Measurements from ENCODE around the gene AFG3L2.

AFG3L2 gene

GRCh38 chr18:12296087-12296403, 81.0 kb downstream of the AFG3L2 start:
- in situ Hi-C loops (cut with HindIII; ENCODE audit: low pct_ligation_motif_present, low sequenced_read_pairs), result loop anchor here (10.0 kb wide), 1 partner anchor 51 kb away; no protein-coding TSS in a partner anchor
- Histone ChIP-seq H3K27ac (peak overlapping the region; percentile 71), H3K4me3 (ENCODE audit: low read depth, low read length) (no peak overlapping the region), H3K27me3 (replicated peaks) (no peaks in the 10 kb centered on the region), H3K36me3 (replicated peaks) (no peaks in the 10 kb centered on the region)
- TF ChIP-seq CTCF (IDR thresholded peaks at IDR 0.05; ENCODE audit: low read depth, low read length, missing control alignments), result no peak
- peak; percentile 60 for DNase-seq

- in situ Hi-C loops (cut with HindIII; ENCODE audit: low pct_ligation_motif_present, low sequenced_read_pairs), result loop anchor here (10.0 kb wide), 1 partner anchor 51 kb away; no protein-coding TSS in a partner anchor
- peak; percentile 56 for DNase-seq
- H3K36me3 ChIP-seq (replicated peaks), result no peaks in the 10 kb centered on the region
- no peaks in the 10 kb centered on the region for H3K27me3 ChIP-seq (replicated peaks)
- no peak for TF ChIP-seq CTCF (IDR thresholded peaks at IDR 0.05; ENCODE audit: low read depth, low read length, missing control alignments)
- H3K27ac ChIP-seq, result peak overlapping the region; percentile 71
- H3K4me3 ChIP-seq (ENCODE audit: low read depth, low read length), result no peak overlapping the region
Observed at GRCh38 chr18:12295389-12296086, 81.5 kb downstream of the AFG3L2 start.

GRCh38 chr18:12293831-12294230, 83.2 kb downstream of the AFG3L2 start:
- in situ Hi-C loops (cut with HindIII; ENCODE audit: low pct_ligation_motif_present, low sequenced_read_pairs), result loop anchor here (10.0 kb wide), 1 partner anchor 49 kb away; no protein-coding TSS in a partner anchor
- no peaks in the 10 kb centered on the region for H3K27me3 ChIP-seq (replicated peaks)

GRCh38 chr18:12291690-12292089, 85.3 kb downstream of the AFG3L2 start:
- Histone ChIP-seq H3K4me3 (ENCODE audit: low read depth, low read length) (no peak overlapping the region), H3K27me3 (replicated peaks) (no peaks in the 10 kb centered on the region), H3K27ac (no peak overlapping the region), H3K36me3 (replicated peaks) (no peaks in the 10 kb centered on the region)
- TF ChIP-seq CTCF (IDR thresholded peaks at IDR 0.05; ENCODE audit: low read depth, low read length, missing control alignments), result no peak
- in situ Hi-C loops (cut with HindIII; ENCODE audit: low pct_ligation_motif_present, low sequenced_read_pairs), result loop anchor here (10.0 kb wide), 1 partner anchor 47 kb away; no protein-coding TSS in a partner anchor
- DNase-seq, result no peak

More at GRCh38 chr18:12293831-12294230, 83.2 kb downstream of the AFG3L2 start:
- no peak for DNase-seq
- no peak overlapping the region for H3K27ac ChIP-seq
- TF ChIP-seq CTCF (IDR thresholded peaks at IDR 0.05; ENCODE audit: low read depth, low read length, missing control alignments), result no peak
- H3K36me3 ChIP-seq (replicated peaks), result no peaks in the 10 kb centered on the region
- no peak overlapping the region for H3K4me3 ChIP-seq (ENCODE audit: low read depth, low read length)

GRCh38 chr18:12291161-12291560, 85.9 kb downstream of the AFG3L2 start:
- TF ChIP-seq CTCF (IDR thresholded peaks at IDR 0.05; ENCODE audit: low read depth, low read length, missing control alignments), result no peak
- Histone ChIP-seq H3K27me3 (replicated peaks) (no peaks in the 10 kb centered on the region), H3K36me3 (replicated peaks) (no peaks in the 10 kb centered on the region), H3K4me3 (ENCODE audit: low read depth, low read length) (no peak overlapping the region), H3K27ac (no peak overlapping the region)
- in situ Hi-C loops (cut with HindIII; ENCODE audit: low pct_ligation_motif_present, low sequenced_read_pairs), result loop anchor here (10.0 kb wide), 1 partner anchor 46 kb away; no protein-coding TSS in a partner anchor
- DNase-seq, result no peak

All from brain microvascular endothelial cell (primary cell).